ENCODE data around the gene MBLAC1.

DNA sequence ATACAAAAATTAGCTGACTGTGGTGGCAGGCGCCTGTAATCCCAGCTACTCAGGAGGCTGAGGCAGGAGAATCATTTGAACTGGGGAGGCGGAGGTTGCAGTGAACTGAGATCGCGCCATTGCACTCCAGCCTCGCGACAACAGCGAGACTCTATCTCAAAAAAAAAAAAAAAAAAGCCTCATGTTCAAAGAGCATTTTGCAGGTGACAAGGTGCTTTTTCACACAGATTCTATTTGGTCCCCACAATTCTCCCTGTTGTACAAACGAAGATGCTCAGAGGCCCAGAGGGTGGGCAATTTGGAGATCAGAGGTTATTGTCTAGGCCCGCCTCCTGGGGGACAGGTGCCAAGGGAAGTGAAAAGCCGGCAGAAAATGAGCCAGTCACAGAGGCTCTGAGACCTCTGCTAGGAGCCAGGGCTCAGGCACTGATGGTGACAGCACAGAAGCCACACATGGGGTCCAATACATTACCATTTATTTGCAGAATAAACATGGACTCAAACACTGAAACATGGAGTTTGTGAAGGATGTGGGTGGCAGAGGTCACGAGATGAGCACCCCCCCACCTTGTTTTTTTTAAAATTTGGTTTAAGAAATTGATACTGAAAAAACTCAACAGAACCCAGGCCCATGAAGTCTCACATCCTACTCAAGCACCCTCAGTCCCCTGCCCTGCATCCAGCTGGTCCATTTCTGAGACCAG, 42.5 kb downstream of the MBLAC1 start:
- TF ChIP-seq, protein P1, sequence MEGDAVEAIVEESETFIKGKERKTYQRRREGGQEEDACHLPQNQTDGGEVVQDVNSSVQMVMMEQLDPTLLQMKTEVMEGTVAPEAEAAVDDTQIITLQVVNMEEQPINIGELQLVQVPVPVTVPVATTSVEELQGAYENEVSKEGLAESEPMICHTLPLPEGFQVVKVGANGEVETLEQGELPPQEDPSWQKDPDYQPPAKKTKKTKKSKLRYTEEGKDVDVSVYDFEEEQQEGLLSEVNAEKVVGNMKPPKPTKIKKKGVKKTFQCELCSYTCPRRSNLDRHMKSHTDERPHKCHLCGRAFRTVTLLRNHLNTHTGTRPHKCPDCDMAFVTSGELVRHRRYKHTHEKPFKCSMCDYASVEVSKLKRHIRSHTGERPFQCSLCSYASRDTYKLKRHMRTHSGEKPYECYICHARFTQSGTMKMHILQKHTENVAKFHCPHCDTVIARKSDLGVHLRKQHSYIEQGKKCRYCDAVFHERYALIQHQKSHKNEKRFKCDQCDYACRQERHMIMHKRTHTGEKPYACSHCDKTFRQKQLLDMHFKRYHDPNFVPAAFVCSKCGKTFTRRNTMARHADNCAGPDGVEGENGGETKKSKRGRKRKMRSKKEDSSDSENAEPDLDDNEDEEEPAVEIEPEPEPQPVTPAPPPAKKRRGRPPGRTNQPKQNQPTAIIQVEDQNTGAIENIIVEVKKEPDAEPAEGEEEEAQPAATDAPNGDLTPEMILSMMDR (IDR thresholded peaks at IDR 0.05) = no peak
- no peak for TF ChIP-seq POLR2A (IDR thresholded peaks at IDR 0.05)
